T-cell (primary cell): Measurements from ENCODE around the gene DNAJC15. TPM values are rescaled to one million over a fixed set of nuclear protein-coding genes. Genes with fewer than 3 reads are reported as not detected.

Source experiments
- ATAC-seq, 4 experiments: fragments of 200-7000 bp in 3 of 4; fragments of 150-1000 bp in 1 of 4; cut with Tn5 transposase; replicated peaks in 1 of 4; 1 replicate in 3 of 4; 2 replicates in 1 of 4; pipeline ENCODE4 v1.10.0; 2021; ENCODE audit warnings: moderate library complexity in 3 of 4, mild to moderate bottlenecking in 2 of 4, moderate number of reproducible peaks in 1 of 4
- CTCF ChIA-PET, 2 donors: fragments of 300-600 bp; sonication (Branson Sonifier 250); formaldehyde crosslinking; loops; one replicate each; lab custom pipeline; 2022; ENCODE audit warnings: antibody characterized with exemption in 2 of 2; lab: Charles Lee
- POLR2A ChIA-PET, 2 donors: fragments of 300-600 bp; sonication (Branson Sonifier 250); formaldehyde crosslinking; loops; one replicate each; lab custom pipeline; 2022; ENCODE audit warnings: antibody characterized with exemption in 2 of 2; lab: Charles Lee
- DNase-seq, 35 experiments: peaks; one replicate each; pipeline versions ENCODE4 v3.0.0 to v3.0.0-alpha.2; 2013 to 2023
- H3K27ac ChIP-seq: one replicate; pipeline ENCODE4 v1.5.1; 2013; ENCODE audit warnings: low read length
- H3K27me3 ChIP-seq, 2 experiments: replicated peaks in 1 of 2; 1 replicate in 1 of 2; 2 replicates in 1 of 2; pipeline versions ENCODE4 v1.6.1 to v1.7.0; 2013; ENCODE audit warnings: low read length in 1 of 2, mixed read lengths in 1 of 2; ENCODE audit not compliant: control insufficient read depth in 2 of 2, insufficient read depth in 2 of 2; ENCODE audit errors: extremely low read depth in 1 of 2
- H3K36me3 ChIP-seq, 2 donors: 1 replicate in 1 of 2; 2 replicates in 1 of 2; pipeline versions ENCODE4 v1.6.1 to v1.7.0; 2013; ENCODE audit warnings: low read length in 1 of 2; ENCODE audit not compliant: control insufficient read depth in 2 of 2, insufficient read depth in 1 of 2; ENCODE audit errors: extremely low read depth in 1 of 2
- H3K4me1 ChIP-seq, 2 experiments: 1 replicate in 1 of 2; 2 replicates in 1 of 2; pipeline versions ENCODE4 v1.6.1 to v1.7.0; 2013; ENCODE audit warnings: low read length in 2 of 2, mixed read lengths in 1 of 2; ENCODE audit not compliant: insufficient read depth in 2 of 2, control insufficient read depth in 1 of 2; ENCODE audit errors: extremely low read depth in 1 of 2
- H3K4me3 ChIP-seq, 2 donors: 1 replicate in 1 of 2; 2 replicates in 1 of 2; pipeline versions ENCODE4 v1.5.1 to v1.7.0; 2013; ENCODE audit warnings: mild to moderate bottlenecking in 2 of 2, low read length in 1 of 2, moderate library complexity in 1 of 2; ENCODE audit not compliant: control insufficient read depth in 1 of 2; ENCODE audit errors: extremely low read depth in 1 of 2
- H3K9me3 ChIP-seq: 2 replicates; pipeline ENCODE4 v1.7.0; 2013
- H3K27ac Mint-ChIP-seq, 2 donors: one replicate each; pipeline ENCODE4 v1.8.0; 2020 to 2021; ENCODE audit warnings: mild to moderate bottlenecking in 2 of 2, mixed read lengths in 2 of 2
- H3K27me3 Mint-ChIP-seq, 2 donors: one replicate each; pipeline ENCODE4 v1.8.0; 2021 to 2022; ENCODE audit warnings: mixed read lengths in 2 of 2
- H3K36me3 Mint-ChIP-seq: one replicate; pipeline ENCODE4 v1.8.0; 2021; ENCODE audit warnings: mixed read lengths
- H3K4me1 Mint-ChIP-seq, 3 donors: one replicate each; pipeline ENCODE4 v1.8.0; 2020 to 2022; ENCODE audit warnings: mixed read lengths in 3 of 3, mild to moderate bottlenecking in 1 of 3
- H3K4me3 Mint-ChIP-seq, 3 donors: one replicate each; pipeline ENCODE4 v1.8.0; 2020 to 2022; ENCODE audit warnings: mild to moderate bottlenecking in 3 of 3, mixed read lengths in 3 of 3, moderate library complexity in 3 of 3
- H3K9me3 Mint-ChIP-seq, 3 donors: one replicate each; pipeline ENCODE4 v1.8.0; 2020 to 2022; ENCODE audit warnings: mixed read lengths in 3 of 3
- WGBS: methylation state at CpG from one replicate; pipeline ENCODE4 v1.1.5; 2013; ENCODE audit warnings: missing lambda C conversion rate; ENCODE audit not compliant: insufficient coverage; 5-methylcytosine and 5-hydroxymethylcytosine counted together
- total RNA-seq, 35 experiments: library from RNA in 6 of 35; stranded (reverse) in 6 of 35; fragments of 120-200 nt in 1 of 35; gene quantifications; one replicate each; pipeline versions ENCODE4 v1.2.1 to v1.2.4 and lab custom pipeline; 2013 to 2026

The DNAJC15 gene
- total RNA-seq, 5 donors from 2014 or later (not counting 1 experiment from before 2014, with no cell fraction given) = 4.4 to 10.8 (median 8.5) TPM

- Mint-ChIP-seq H3K27me3 (peaks cover 0 to 5% of the 10 kb centered on the region in 2 donors), H3K4me1 (no peaks in the 10 kb centered on the region), H3K27ac (no peak overlapping the region), H3K9me3 (no peaks in the 10 kb centered on the region), H3K36me3 (no peaks in the 10 kb centered on the region), H3K4me3 (no peak overlapping the region)
- ATAC-seq = no peak
- Histone ChIP-seq H3K4me1 (no peaks in the 10 kb centered on the region), H3K27ac (no peak overlapping the region), H3K4me3 (no peak overlapping the region), H3K36me3 (no peaks in the 10 kb centered on the region), H3K27me3 (no peaks in the 10 kb centered on the region), H3K9me3 (no peaks in the 10 kb centered on the region)
- DNase-seq = no peak
- ChIA-PET CTCF (no interaction called here), POLR2A (no interaction called here)
- WGBS = 90% methylated on average over 1 of the region's 3 CpGs
Observed at GRCh38 chr13:43008596-43008995, 14.8 kb upstream of the DNAJC15 start.

- Mint-ChIP-seq H3K27ac (no peak overlapping the region), H3K9me3 (no peaks in the 10 kb centered on the region), H3K4me1 (no peaks in the 10 kb centered on the region), H3K4me3 (no peak overlapping the region), H3K36me3 (no peaks in the 10 kb centered on the region), H3K27me3 (peaks cover 0 to 5% of the 10 kb centered on the region in 2 donors)
- ChIA-PET POLR2A (no interaction called here), CTCF (interaction anchor here in 1 of 2 donors (0.6 kb wide), 1 partner anchor 102 kb away, joined by 3 read pairs; no protein-coding TSS in a partner anchor)
- WGBS = no CpG with 5 or more reads among the region's 1 CpG
- H3K36me3 ChIP-seq = no peaks in the 10 kb centered on the region
- ATAC-seq (no peak), DNase-seq (no peak)
- H3K27ac ChIP-seq = no peak overlapping the region
- H3K4me1 ChIP-seq = no peaks in the 10 kb centered on the region
- no peaks in the 10 kb centered on the region for H3K27me3 ChIP-seq
- no peaks in the 10 kb centered on the region for H3K9me3 ChIP-seq
- H3K4me3 ChIP-seq = no peak overlapping the region
Observed at GRCh38 chr13:43009506-43009905, 13.9 kb upstream of the DNAJC15 start.

- ChIA-PET POLR2A (interaction anchor here in 1 of 2 donors (0.5 kb wide), 1 partner anchor 41 kb away, joined by 5 read pairs; no protein-coding TSS in a partner anchor), CTCF (no interaction called here)
- DNase-seq (no peak), ATAC-seq (no peak)
- Histone ChIP-seq H3K4me1 (no peaks in the 10 kb centered on the region), H3K27ac (no peak overlapping the region), H3K36me3 (no peaks in the 10 kb centered on the region), H3K4me3 (no peak overlapping the region), H3K27me3 (no peaks in the 10 kb centered on the region), H3K9me3 (no peaks in the 10 kb centered on the region)
- H3K27me3 Mint-ChIP-seq = no peaks in the 10 kb centered on the region
- no peaks in the 10 kb centered on the region for H3K9me3 Mint-ChIP-seq
- no peak overlapping the region for H3K27ac Mint-ChIP-seq
- 90% methylated on average over 3 of the region's 3 CpGs for WGBS
- H3K4me1 Mint-ChIP-seq = no peaks in the 10 kb centered on the region
- no peaks in the 10 kb centered on the region for H3K36me3 Mint-ChIP-seq
- no peak overlapping the region for H3K4me3 Mint-ChIP-seq
Observed at GRCh38 chr13:43014162-43014561, 9.2 kb upstream of the DNAJC15 start.

- ATAC-seq = no peak
- Histone ChIP-seq H3K9me3 (no peaks in the 10 kb centered on the region), H3K4me3 (no peak overlapping the region), H3K27me3 (no peaks in the 10 kb centered on the region), H3K4me1 (no peaks in the 10 kb centered on the region), H3K27ac (no peak overlapping the region), H3K36me3 (no peaks in the 10 kb centered on the region)
- no peak overlapping the region for H3K27ac Mint-ChIP-seq
- H3K27me3 Mint-ChIP-seq = no peaks in the 10 kb centered on the region
- 94% methylated on average over 3 of the region's 5 CpGs for WGBS
- H3K9me3 Mint-ChIP-seq = no peaks in the 10 kb centered on the region
- no peak for DNase-seq
- no peaks in the 10 kb centered on the region for H3K4me1 Mint-ChIP-seq
- ChIA-PET CTCF (no interaction called here), POLR2A (no interaction called here)
- H3K36me3 Mint-ChIP-seq = no peaks in the 10 kb centered on the region
- no peak overlapping the region for H3K4me3 Mint-ChIP-seq
Observed at GRCh38 chr13:43016226-43016625, 7.2 kb upstream of the DNAJC15 start.

- CTCF ChIA-PET = no interaction called here
Observed at GRCh38 chr13:43019811-43020210, 3.6 kb upstream of the DNAJC15 start.

GRCh38 chr13:43020794-43021193 lies 2.6 kb upstream of the DNAJC15 start:
- Mint-ChIP-seq H3K27me3 (no peaks in the 10 kb centered on the region), H3K27ac (no peak overlapping the region), H3K9me3 (no peaks in the 10 kb centered on the region), H3K4me3 (no peak overlapping the region), H3K4me1 (peaks cover 19 to 25% (median 21%) of the 10 kb centered on the region in 3 donors), H3K36me3 (no peaks in the 10 kb centered on the region)
- CTCF ChIA-PET = no interaction called here
- ATAC-seq (no peak), DNase-seq (no peak)
- POLR2A ChIA-PET = no interaction called here
- no CpG with 5 or more reads among the region's 1 CpG for WGBS
- Histone ChIP-seq H3K4me1 (peaks cover 0 to 24% of the 10 kb centered on the region in 2 experiments), H3K9me3 (no peaks in the 10 kb centered on the region), H3K36me3 (no peaks in the 10 kb centered on the region), H3K27ac (no peak overlapping the region), H3K27me3 (no peaks in the 10 kb centered on the region), H3K4me3 (no peak overlapping the region)

More at GRCh38 chr13:43019811-43020210, 3.6 kb upstream of the DNAJC15 start:
- H3K4me3 Mint-ChIP-seq = no peak overlapping the region
- POLR2A ChIA-PET = interaction anchor here (1.1 to 1.3 kb wide), 2 partner anchors 9 to 28 kb away, joined by 4 read pairs; partner anchors contain the start of gene EPSTI1 (in 1 of the 2)
- no peaks in the 10 kb centered on the region for H3K36me3 ChIP-seq
- DNase-seq = no peak
- no peaks in the 10 kb centered on the region for H3K27me3 ChIP-seq
- H3K27me3 Mint-ChIP-seq = no peaks in the 10 kb centered on the region
- peaks cover 0 to 18% of the 10 kb centered on the region in 2 experiments for H3K4me1 ChIP-seq
- no peak overlapping the region for H3K27ac ChIP-seq
- ATAC-seq = no peak
- no peak overlapping the region for H3K27ac Mint-ChIP-seq
- H3K36me3 Mint-ChIP-seq = no peaks in the 10 kb centered on the region
- H3K4me3 ChIP-seq = no peak overlapping the region
- no peaks in the 10 kb centered on the region for H3K9me3 Mint-ChIP-seq
- WGBS = 81% methylated on average over 2 of the region's 2 CpGs
- peaks cover 12 to 18% (median 13%) of the 10 kb centered on the region in 3 donors for H3K4me1 Mint-ChIP-seq
- no peaks in the 10 kb centered on the region for H3K9me3 ChIP-seq
